Skeletal muscle satellite cell (primary cell): ENCODE measurements around the gene EVI5.

Experiments used
- H3K27me3 ChIP-seq: 2 replicates; pipeline ENCODE4 v1.7.0; 2013; ENCODE audit warnings: low read length; ENCODE audit not compliant: control insufficient read depth, insufficient read depth
- H3K36me3 ChIP-seq: 2 replicates; pipeline ENCODE4 v1.7.0; 2013; ENCODE audit warnings: mild to moderate bottlenecking, control low read depth, low read length; ENCODE audit not compliant: insufficient read depth
- H3K4me1 ChIP-seq: 2 replicates; pipeline ENCODE4 v1.7.0; 2013; ENCODE audit warnings: low read length; ENCODE audit not compliant: control insufficient read depth, insufficient read depth
- H3K4me2 ChIP-seq: 2 replicates; pipeline ENCODE4 v1.7.0; 2013; ENCODE audit warnings: mild to moderate bottlenecking, low read length
- H3K4me3 ChIP-seq: 2 replicates; pipeline ENCODE4 v1.7.0; 2013; ENCODE audit warnings: low read length
- H3K9ac ChIP-seq: 2 replicates; pipeline ENCODE4 v1.7.0; 2013; ENCODE audit warnings: mild to moderate bottlenecking, low read depth, low read length, moderate library complexity
- H3K9me3 ChIP-seq: replicated peaks from 2 replicates; pipeline ENCODE4 v1.7.0; 2013; ENCODE audit warnings: mild to moderate bottlenecking, control low read depth, low read length

Gene EVI5

DNA sequence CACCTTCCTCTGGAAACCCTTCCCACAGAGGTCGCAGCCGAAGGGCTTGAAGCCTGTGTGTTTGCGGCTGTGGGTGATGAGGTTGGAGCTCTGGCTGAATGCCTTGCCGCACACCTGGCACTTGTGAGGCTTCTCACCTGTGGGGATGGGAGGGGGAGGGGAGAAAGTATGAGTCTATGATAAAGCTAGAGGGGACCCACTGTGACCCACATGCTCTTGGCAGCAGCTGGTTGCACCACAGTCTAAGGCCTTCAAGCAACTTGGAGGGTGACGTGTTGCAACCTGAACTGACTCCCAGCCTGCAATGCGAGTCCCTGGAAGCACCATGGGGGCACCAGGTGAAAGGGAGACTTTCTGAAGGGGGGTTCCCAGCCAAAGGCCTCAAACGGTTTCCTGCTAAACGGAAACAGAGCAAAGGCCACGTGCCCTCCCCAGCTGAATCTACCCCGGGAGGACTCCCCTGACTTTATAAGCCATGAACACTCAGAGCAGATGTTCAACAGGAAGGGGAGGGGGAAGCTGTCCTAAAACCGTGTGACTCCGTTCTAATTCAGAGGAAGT, 308.8 kb downstream of the EVI5 start:
- Histone ChIP-seq H3K9ac (no peak overlapping the region), H3K4me1 (peaks cover 5% of the 10 kb centered on the region), H3K36me3 (no peaks in the 10 kb centered on the region), H3K4me3 (no peak overlapping the region), H3K9me3 (no peaks in the 10 kb centered on the region), H3K4me2 (no peak overlapping the region), H3K27me3 (peaks cover 80% of the 10 kb centered on the region)

DNA sequence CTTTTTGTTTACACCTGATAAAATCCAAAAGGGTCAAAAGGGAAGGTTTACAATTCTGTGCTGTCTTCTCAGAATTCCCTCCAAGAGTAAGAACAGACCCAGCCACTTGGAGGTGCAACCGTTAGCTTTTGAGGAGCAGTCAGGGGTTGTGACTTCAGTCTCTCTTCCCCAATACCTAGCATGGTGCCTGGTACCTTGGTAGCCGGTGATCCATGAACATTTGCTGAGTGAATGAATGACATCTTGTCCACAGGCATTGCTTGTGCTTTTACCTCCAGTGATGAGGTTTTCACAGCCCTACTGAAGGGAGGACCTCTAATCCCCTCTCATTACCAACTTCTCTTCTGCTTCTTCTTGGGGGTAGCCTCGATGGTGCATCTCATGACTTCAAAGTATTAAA, 309.9 kb downstream of the EVI5 start:
- Histone ChIP-seq H3K4me1 (no peaks in the 10 kb centered on the region), H3K4me2 (no peak overlapping the region), H3K9ac (no peak overlapping the region), H3K27me3 (peaks cover 68% of the 10 kb centered on the region), H3K36me3 (no peaks in the 10 kb centered on the region), H3K4me3 (no peak overlapping the region), H3K9me3 (no peaks in the 10 kb centered on the region)

DNA sequence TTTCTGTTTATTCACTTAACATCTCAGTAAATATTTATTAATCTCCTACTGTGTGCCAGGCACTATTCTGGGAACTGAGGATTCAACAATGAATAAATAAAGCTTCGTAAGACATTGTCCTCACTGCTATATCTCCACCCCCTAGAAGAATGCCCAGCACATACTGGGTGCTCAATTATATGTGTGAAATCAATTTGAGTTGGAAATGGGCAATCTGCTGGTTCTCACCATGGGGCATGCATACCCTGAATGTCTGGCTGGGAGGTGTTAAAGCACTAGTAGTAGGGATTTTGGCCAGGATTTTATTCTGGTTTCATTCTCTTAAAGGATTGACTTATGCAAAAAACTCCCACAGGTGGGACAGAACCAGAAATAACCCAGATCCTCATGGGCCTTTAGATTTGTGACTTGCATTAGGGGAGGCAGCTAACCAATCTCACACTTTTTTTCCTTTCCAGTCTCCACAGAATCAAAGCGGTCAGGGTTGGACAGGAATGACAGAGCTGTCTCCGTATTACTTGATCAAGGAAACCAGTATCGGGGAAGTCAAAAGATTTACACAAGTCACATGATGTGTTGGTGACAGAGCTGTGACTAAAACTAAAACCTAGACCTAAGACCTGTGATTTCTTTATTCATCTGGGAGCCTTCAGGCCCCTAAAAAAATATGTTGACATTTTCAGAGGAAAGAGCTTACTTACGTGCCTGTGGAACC, 311.0 kb downstream of the EVI5 start:
- H3K4me3 ChIP-seq = no peak overlapping the region
- no peaks in the 10 kb centered on the region for H3K36me3 ChIP-seq
- no peaks in the 10 kb centered on the region for H3K9me3 ChIP-seq
- no peak overlapping the region for H3K4me2 ChIP-seq
- H3K9ac ChIP-seq = no peak overlapping the region
- peaks cover 58% of the 10 kb centered on the region for H3K27me3 ChIP-seq
- no peaks in the 10 kb centered on the region for H3K4me1 ChIP-seq

DNA sequence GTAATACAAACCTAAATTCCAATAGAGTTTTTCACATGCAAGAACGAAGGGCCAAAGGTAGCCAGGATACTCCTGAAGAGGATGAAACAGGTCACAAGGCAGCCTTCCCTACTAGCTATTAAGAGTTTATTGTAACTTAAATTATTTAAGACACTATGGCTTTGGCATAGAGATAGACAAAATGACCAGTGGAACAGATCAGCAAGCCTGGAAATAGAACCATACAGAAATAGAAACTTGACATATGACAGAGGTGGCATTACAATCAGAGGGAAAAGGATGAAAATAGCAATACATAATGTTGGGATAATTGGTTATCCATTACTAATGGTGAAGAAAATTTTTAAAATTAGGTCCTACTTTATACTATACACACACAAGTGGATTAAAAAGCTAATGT, 314.7 kb downstream of the EVI5 start:
- Histone ChIP-seq H3K4me1 (no peaks in the 10 kb centered on the region), H3K9me3 (no peaks in the 10 kb centered on the region), H3K27me3 (peaks cover 23% of the 10 kb centered on the region), H3K4me3 (no peak overlapping the region), H3K9ac (no peak overlapping the region), H3K4me2 (no peak overlapping the region), H3K36me3 (no peaks in the 10 kb centered on the region)

DNA sequence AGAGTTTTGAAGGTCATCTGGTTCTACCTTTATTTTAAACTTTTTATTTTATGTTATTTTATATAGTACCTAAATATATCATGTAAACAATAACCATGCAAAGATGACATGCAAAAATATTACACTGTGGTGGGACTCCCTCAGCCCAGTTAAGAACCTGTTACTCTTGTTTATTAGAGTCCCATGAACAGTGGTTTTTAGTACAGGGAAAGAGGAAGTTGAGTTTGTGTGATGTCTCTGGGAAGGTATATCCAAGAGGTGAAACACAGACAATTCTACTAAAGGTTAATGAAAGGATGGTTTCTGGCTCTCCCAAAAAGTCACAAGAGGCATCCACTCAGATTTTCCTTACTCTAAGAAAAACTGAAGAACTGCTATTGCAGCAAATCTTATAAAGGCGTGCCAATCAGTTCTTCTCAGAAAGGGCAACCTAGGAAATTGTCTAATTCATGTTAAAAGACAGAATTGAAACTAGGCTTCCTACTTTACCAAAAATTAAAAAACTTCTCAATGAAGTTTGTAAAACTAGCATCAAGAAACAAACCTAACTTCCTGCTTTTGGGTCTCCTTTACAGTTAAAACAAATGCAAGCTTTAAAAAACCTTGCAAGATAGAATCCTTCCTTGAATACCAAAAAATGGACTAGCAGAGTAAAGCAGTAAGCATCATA, 318.1 kb downstream of the EVI5 start:
- Histone ChIP-seq H3K4me1 (no peaks in the 10 kb centered on the region), H3K27me3 (no peaks in the 10 kb centered on the region), H3K9ac (no peak overlapping the region), H3K36me3 (no peaks in the 10 kb centered on the region), H3K9me3 (no peaks in the 10 kb centered on the region), H3K4me3 (no peak overlapping the region), H3K4me2 (no peak overlapping the region)

DNA sequence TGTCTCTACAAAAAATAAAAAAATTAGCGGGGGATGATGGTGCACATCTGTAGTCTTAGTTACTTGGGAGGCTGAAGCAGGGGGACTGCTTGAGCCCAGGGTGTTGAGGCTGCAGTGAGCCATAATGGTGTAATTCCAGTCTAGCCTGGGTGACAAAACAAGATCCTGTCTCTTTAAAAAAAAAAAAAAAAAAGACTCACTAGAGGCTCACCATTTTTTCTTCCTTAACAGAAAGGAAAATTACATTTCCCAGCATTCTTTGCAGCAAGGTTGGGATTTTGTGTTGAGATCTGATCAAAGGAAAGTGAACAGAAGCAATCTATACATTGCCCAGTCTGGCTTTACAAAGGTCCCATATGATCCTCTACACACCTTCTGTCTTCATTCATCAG, 319.7 kb downstream of the EVI5 start:
- Histone ChIP-seq H3K4me1 (no peaks in the 10 kb centered on the region), H3K4me2 (no peak overlapping the region), H3K9ac (no peak overlapping the region), H3K36me3 (no peaks in the 10 kb centered on the region), H3K27me3 (no peaks in the 10 kb centered on the region), H3K4me3 (no peak overlapping the region), H3K9me3 (no peaks in the 10 kb centered on the region)

DNA sequence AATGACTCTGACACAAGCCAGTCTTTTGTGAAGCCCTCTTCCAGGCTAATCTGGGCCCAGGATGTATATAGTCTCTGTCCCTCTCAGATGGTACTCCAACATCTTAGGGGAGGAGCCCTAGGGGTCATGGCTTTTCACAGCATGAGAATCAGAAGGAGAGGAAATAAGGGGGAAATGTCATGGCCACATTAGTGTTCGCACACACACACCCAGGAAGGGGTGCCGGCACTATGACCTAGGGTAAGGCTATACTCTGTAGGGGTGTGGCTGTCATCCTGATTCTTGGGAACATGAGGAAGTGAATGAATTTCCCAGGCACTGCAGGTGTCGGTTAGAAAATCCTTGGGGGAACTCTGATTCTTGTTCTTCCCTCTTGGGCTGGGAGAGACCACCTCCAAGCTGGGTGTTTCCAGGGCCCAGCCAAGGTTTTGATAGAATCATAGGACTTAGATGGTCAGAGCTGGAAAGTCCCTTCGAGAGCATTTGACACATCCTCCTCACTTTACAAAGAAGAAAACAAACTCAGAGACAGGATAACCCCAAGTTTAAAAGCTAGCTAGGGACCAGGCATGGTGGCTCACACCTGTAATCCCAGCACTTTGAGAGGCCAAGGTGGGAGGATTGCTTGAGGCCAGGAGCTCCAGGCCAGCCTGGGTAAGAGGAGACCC, 320.2 kb downstream of the EVI5 start:
- H3K4me2 ChIP-seq = no peak overlapping the region
- no peaks in the 10 kb centered on the region for H3K9me3 ChIP-seq
- no peaks in the 10 kb centered on the region for H3K36me3 ChIP-seq
- H3K4me1 ChIP-seq = no peaks in the 10 kb centered on the region
- no peak overlapping the region for H3K4me3 ChIP-seq
- H3K9ac ChIP-seq = no peak overlapping the region
- H3K27me3 ChIP-seq = no peaks in the 10 kb centered on the region

DNA sequence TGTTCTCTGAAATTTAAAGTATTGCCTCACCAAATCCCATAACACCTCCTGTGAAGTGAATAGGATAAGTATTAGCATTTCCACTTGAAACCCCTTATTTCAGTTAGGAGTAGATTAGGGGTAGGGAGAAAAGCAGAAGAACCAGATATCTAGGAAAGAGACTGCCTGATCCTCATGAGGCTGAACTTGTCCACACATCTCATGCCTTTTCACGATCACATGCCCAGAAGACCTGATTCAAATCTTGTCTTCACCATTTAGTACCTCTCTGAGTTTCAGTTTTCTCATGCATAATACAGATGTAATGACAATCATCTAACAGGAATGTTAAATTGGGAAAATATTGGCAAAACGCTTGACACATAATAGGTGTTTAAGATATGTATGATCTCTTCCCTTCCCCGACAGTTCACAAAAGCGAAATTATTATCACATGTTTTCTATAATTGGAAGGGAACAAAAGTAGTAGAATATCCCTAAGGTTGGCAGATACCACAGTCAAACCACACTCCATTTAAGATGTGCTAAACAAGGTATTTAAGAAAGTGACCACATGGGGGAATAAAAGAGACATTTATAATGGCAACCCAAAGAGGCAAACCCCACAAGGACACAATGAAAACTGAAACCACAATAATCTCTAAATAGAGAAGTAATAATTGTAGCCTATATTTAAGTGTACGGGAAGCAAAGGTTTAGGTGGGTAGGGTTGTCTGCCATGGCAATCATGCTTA, 323.4 kb downstream of the EVI5 start:
- H3K9me3 ChIP-seq = no peaks in the 10 kb centered on the region
- H3K4me2 ChIP-seq = no peak overlapping the region
- no peak overlapping the region for H3K9ac ChIP-seq
- H3K4me1 ChIP-seq = no peaks in the 10 kb centered on the region
- no peak overlapping the region for H3K4me3 ChIP-seq
- no peaks in the 10 kb centered on the region for H3K36me3 ChIP-seq
- H3K27me3 ChIP-seq = no peaks in the 10 kb centered on the region

DNA sequence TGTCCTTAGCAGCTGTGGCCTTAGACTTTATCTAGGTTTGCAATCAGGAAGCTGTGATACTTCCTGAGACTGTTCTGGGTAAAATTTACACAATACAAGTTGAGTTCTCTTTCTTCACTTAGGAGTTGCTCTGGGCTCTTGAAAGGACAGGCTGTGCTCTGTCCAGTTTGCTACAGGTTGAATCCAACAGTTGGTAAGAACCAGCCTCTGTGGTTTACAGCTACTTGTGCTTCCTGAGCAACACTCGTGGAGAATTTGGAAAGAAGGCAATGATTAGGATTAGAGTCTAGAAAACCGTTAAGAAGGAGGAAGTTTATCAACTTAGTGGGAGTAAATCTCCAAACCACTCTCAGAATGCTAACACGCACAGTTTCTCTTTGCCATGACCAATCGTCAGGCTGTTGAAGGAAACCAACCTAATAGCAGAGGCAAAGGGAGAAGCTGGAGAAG, 325.0 kb downstream of the EVI5 start:
- Histone ChIP-seq H3K36me3 (no peaks in the 10 kb centered on the region), H3K9ac (no peak overlapping the region), H3K9me3 (no peaks in the 10 kb centered on the region), H3K4me3 (no peak overlapping the region), H3K4me2 (no peak overlapping the region), H3K4me1 (no peaks in the 10 kb centered on the region), H3K27me3 (no peaks in the 10 kb centered on the region)
